ENCODE measurements around the gene NSA2. TPM values are rescaled to one million over a fixed set of nuclear protein-coding genes. Genes with fewer than 3 reads are reported as not detected.

NSA2 gene
- total and polyA plus RNA-seq, 4 donors, result 26.7 to 54.7 (median 31.7) TPM

- TF ChIP-seq FOXA1 (IDR thresholded peaks at IDR 0.05) (no peak), EGR1 (IDR thresholded peaks at IDR 0.05; ENCODE audit: low read depth in 2 of 2) (no peak), GABPA (IDR thresholded peaks at IDR 0.05 in 1 of 2, conservative IDR thresholded peaks at IDR 0.05 in 1 of 2) (no peak), MAX (IDR thresholded peaks at IDR 0.05) (no peak), NR2F2 (IDR thresholded peaks at IDR 0.05) (no peak), YY1 (IDR thresholded peaks at IDR 0.05) (no peak), SP1 (IDR thresholded peaks at IDR 0.05) (no peak)
- Histone ChIP-seq H3K27ac (ENCODE audit: low read depth in 1 of 2, low read length in 2 of 2) (no peak overlapping the region), H3K4me3 (ENCODE audit: low read depth in 1 of 3, low read length in 3 of 3) (no peak overlapping the region), H3K27me3 (ENCODE audit: control insufficient read depth in 4 of 4, insufficient read depth in 4 of 4, low read length in 3 of 4) (no peaks in the 10 kb centered on the region), H3K9ac (ENCODE audit: low read depth in 1 of 2, low read length in 2 of 2) (no peak overlapping the region), H3K4me1 (ENCODE audit: control insufficient read depth in 4 of 4, insufficient read depth in 4 of 4, low read length in 3 of 4) (no peaks in the 10 kb centered on the region), H3K9me3 (ENCODE audit: control insufficient read depth in 4 of 4, low read length in 3 of 4) (no peaks in the 10 kb centered on the region), H3K36me3 (ENCODE audit: control insufficient read depth in 4 of 4, insufficient read depth in 3 of 4, low read depth in 1 of 4, low read length in 3 of 4) (no peaks in the 10 kb centered on the region)
- 95% methylated on average over 4 of the region's 4 CpGs for WGBS
- no peak for DNase-seq (ENCODE audit: low spot score)
Measured at GRCh38 chr5:74810915-74811314, 43.9 kb downstream of the NSA2 start.

- Histone ChIP-seq H3K27ac (ENCODE audit: low read depth in 1 of 2, low read length in 2 of 2) (no peak overlapping the region), H3K9ac (ENCODE audit: low read depth in 1 of 2, low read length in 2 of 2) (no peak overlapping the region), H3K36me3 (ENCODE audit: control insufficient read depth in 4 of 4, insufficient read depth in 3 of 4, low read depth in 1 of 4, low read length in 3 of 4) (no peaks in the 10 kb centered on the region), H3K4me3 (ENCODE audit: low read depth in 1 of 3, low read length in 3 of 3) (no peak overlapping the region), H3K4me1 (ENCODE audit: control insufficient read depth in 4 of 4, insufficient read depth in 4 of 4, low read length in 3 of 4) (no peaks in the 10 kb centered on the region), H3K27me3 (ENCODE audit: control insufficient read depth in 4 of 4, insufficient read depth in 4 of 4, low read length in 3 of 4) (no peaks in the 10 kb centered on the region), H3K9me3 (ENCODE audit: control insufficient read depth in 4 of 4, low read length in 3 of 4) (no peaks in the 10 kb centered on the region)
- DNase-seq (ENCODE audit: low spot score), result no peak
- WGBS, result 80% methylated on average over 1 of the region's 1 CpG
- TF ChIP-seq GABPA (IDR thresholded peaks at IDR 0.05 in 1 of 2, conservative IDR thresholded peaks at IDR 0.05 in 1 of 2) (no peak), ATF3 (IDR thresholded peaks at IDR 0.05) (no peak), JUND (IDR thresholded peaks at IDR 0.05) (no peak), TAF1 (conservative IDR thresholded peaks at IDR 0.05) (no peak), FOXA1 (IDR thresholded peaks at IDR 0.05) (no peak), HNF4A (conservative IDR thresholded peaks at IDR 0.05) (no peak), RXRA (IDR thresholded peaks at IDR 0.05) (no peak), RAD21 (IDR thresholded peaks at IDR 0.05) (no peak), CTCF (IDR thresholded peaks at IDR 0.05; ENCODE audit: low read depth, low read length, missing input control) (no peak), EGR1 (IDR thresholded peaks at IDR 0.05; ENCODE audit: low read depth in 2 of 2) (no peak)
Measured at GRCh38 chr5:74816875-74817274, 49.8 kb downstream of the NSA2 start.

GRCh38 chr5:74822288-74822687 lies 55.2 kb downstream of the NSA2 start:
- WGBS, result 99% methylated on average over 1 of the region's 1 CpG

More at GRCh38 chr5:74822288-74822687, 55.2 kb downstream of the NSA2 start:
- Histone ChIP-seq H3K27ac (ENCODE audit: low read depth in 1 of 2, low read length in 2 of 2) (no peak overlapping the region), H3K4me1 (ENCODE audit: control insufficient read depth in 4 of 4, insufficient read depth in 4 of 4, low read length in 3 of 4) (no peaks in the 10 kb centered on the region), H3K4me3 (ENCODE audit: low read depth in 1 of 3, low read length in 3 of 3) (no peak overlapping the region), H3K36me3 (ENCODE audit: control insufficient read depth in 4 of 4, insufficient read depth in 3 of 4, low read depth in 1 of 4, low read length in 3 of 4) (no peaks in the 10 kb centered on the region), H3K27me3 (ENCODE audit: control insufficient read depth in 4 of 4, insufficient read depth in 4 of 4, low read length in 3 of 4) (no peaks in the 10 kb centered on the region), H3K9ac (ENCODE audit: low read depth in 1 of 2, low read length in 2 of 2) (no peak overlapping the region), H3K9me3 (ENCODE audit: control insufficient read depth in 4 of 4, low read length in 3 of 4) (no peaks in the 10 kb centered on the region)
- no peak for DNase-seq (ENCODE audit: low spot score)
- TF ChIP-seq NR2F2 (IDR thresholded peaks at IDR 0.05), result no peak
- no peak for TF ChIP-seq ZBTB33 (IDR thresholded peaks at IDR 0.05)

Measured in liver (tissue), 9 donors.